SU-DHL-6 (cell line): ENCODE results near the gene APOL1.

Source experiments
- CTCF ChIP-seq: fragments of 200-600 bp; sonication (generic); IDR thresholded peaks from one replicate; pipeline ENCODE4 v1.5.1; 2017; ENCODE audit warnings: antibody characterized with exemption, mild to moderate bottlenecking, low read length, moderate library complexity; ENCODE audit not compliant: insufficient read depth, poor library complexity, severe bottlenecking
- EZH2phosphoT487 ChIP-seq: fragments of 200-600 bp; sonication (generic), shearing (Covaris generic); conservative IDR thresholded peaks from 2 replicates; pipeline ENCODE4 v1.6.1; 2018; ENCODE audit warnings: mild to moderate bottlenecking, antibody characterized with exemption, low read length, moderate library complexity, mixed read lengths

GRCh38 chr22:36232715-36233401 lies 20.1 kb upstream of the APOL1 start:
- TF ChIP-seq CTCF (no peak), EZH2phosphoT487 (no peak)
